ENCODE data around the gene ATXN3L. TPM values are rescaled to one million over a fixed set of nuclear protein-coding genes. Genes with fewer than 3 reads are reported as not detected.
A peak's percentile ranks its signal among the peaks of the same experiment; 100 is the strongest.

The ATXN3L gene
- polyA plus RNA-seq, 1 of the 3 experiments (the other 2 are of a cell fraction): not detected

GRCh38 chrX:13268874-13269273 is 51.0 kb downstream of the ATXN3L start:
- Histone ChIP-seq H3K27ac (ENCODE audit: low read depth in 2 of 2, low read length in 1 of 2) (peak overlapping the region in 1 of 2 experiments; percentile 46; a peak in 2 of 4 replicates), H3K9ac (no peak overlapping the region), H3K4me3 (ENCODE audit: low read depth in 2 of 2, low read length in 1 of 2) (no peak overlapping the region), H3K9me2 (no peaks in the 10 kb centered on the region), H3K79me2 (ENCODE audit: insufficient read depth) (peaks cover 24% of the 10 kb centered on the region), H3K9me3 (no peaks in the 10 kb centered on the region), H2AFZ (ENCODE audit: low read depth) (no peak overlapping the region), H3F3A (replicated peaks; ENCODE audit: insufficient read depth) (peaks cover 39% of the 10 kb centered on the region), H3K4me1 (ENCODE audit: control insufficient read depth in 1 of 2, insufficient read depth in 2 of 2, low read depth in 1 of 2, low read length in 1 of 2) (no peaks in the 10 kb centered on the region; a peak in 3 of 4 replicates), H4K20me1 (ENCODE audit: insufficient read depth) (no peaks in the 10 kb centered on the region), H3K36me3 (replicated peaks in 1 of 2; ENCODE audit: control insufficient read depth in 1 of 2, insufficient read depth in 2 of 2, low read length in 1 of 2) (peaks cover 3 to 11% of the 10 kb centered on the region in 2 experiments), H3K27me3 (ENCODE audit: insufficient read depth) (no peaks in the 10 kb centered on the region), H3K4me2 (no peak overlapping the region)
- ChIA-PET POLR2A (no interaction called here), CTCF (interaction anchor here (0.7 kb wide), 1 partner anchor 358 kb away, joined by 3 read pairs; no protein-coding TSS in a partner anchor)
- 92% methylated on average over 1 of the region's 1 CpG for WGBS (ENCODE audit: low lambda C conversion rate)
- no peak for TF ChIP-seq USF2 (IDR thresholded peaks at IDR 0.05; ENCODE audit: borderline replicate concordance, low read depth, low read length)
- TF ChIP-seq FOSL2 (IDR thresholded peaks at IDR 0.05; ENCODE audit: borderline replicate concordance, low read depth): no peak
- TF ChIP-seq ZBTB33 (IDR thresholded peaks at IDR 0.05; ENCODE audit: borderline replicate concordance, low read depth): no peak
- TF ChIP-seq POLR2AphosphoS5 (IDR thresholded peaks at IDR 0.05; ENCODE audit: low read depth, low read length): peak; percentile 23; the same call in 1 of the 2 replicates
- no peak for TF ChIP-seq FOXJ3 (CRISPR knock-in tag; IDR thresholded peaks at IDR 0.05)
- TF ChIP-seq USF1 (IDR thresholded peaks at IDR 0.05; ENCODE audit: borderline replicate concordance, low read depth): no peak
- DNase-seq: no peak

Other genes starting within 250 kb of the ATXN3L start
- 0.19 and 0.25 TPM in 2 replicates for gene EGFL6, start 249.5 kb upstream of the ATXN3L start, polyA plus RNA-seq (2012; rRNA removed)

Measured in SK-N-SH (cell line).